Upper lobe of right lung (tissue), 1 donor: ENCODE measurements around the gene NDUFAF8. TPM values are rescaled to one million over a fixed set of nuclear protein-coding genes. Genes with fewer than 3 reads are reported as not detected.

Source experiments
- ATAC-seq: fragments of 200-7000 bp; cut with Tn5 transposase; one replicate; pipeline ENCODE4 v1.9.1; 2020; ENCODE audit warnings: mild to moderate bottlenecking, moderate library complexity
- DNase-seq: peaks from one replicate; pipeline ENCODE4 v3.0.0-alpha.2; 2020
- H3K27ac ChIP-seq: fragments of 200-600 bp; one replicate; pipeline ENCODE4 v1.8.0; 2022
- H3K27me3 ChIP-seq: fragments of 200-600 bp; one replicate; pipeline ENCODE4 v1.8.0; 2022; ENCODE audit warnings: mild to moderate bottlenecking
- H3K36me3 ChIP-seq: fragments of 200-600 bp; one replicate; pipeline ENCODE4 v1.8.0; 2022
- H3K4me1 ChIP-seq: fragments of 200-600 bp; one replicate; pipeline ENCODE4 v1.8.0; 2022
- H3K4me3 ChIP-seq: fragments of 200-600 bp; one replicate; pipeline ENCODE4 v1.8.0; 2022; ENCODE audit warnings: mild to moderate bottlenecking
- H3K9me3 ChIP-seq: fragments of 200-600 bp; one replicate; pipeline ENCODE4 v1.8.0; 2022
- CTCF ChIP-seq: fragments of 200-600 bp; IDR thresholded peaks from one replicate; pipeline ENCODE4 v1.8.0; 2022; ENCODE audit warnings: antibody characterized with exemption
- intact Hi-C: fragments of 100-400 bp; cut with DNase I; formaldehyde crosslinking; loops from one replicate; pipeline ENCODE4 v1.11.0; 2022
- total RNA-seq: library from RNA; stranded (reverse); fragmentation: NEBNext Ultra II Directional; extraction: Animal tissue kit (Norgen Biotek cat#: 25700); gene quantifications from one replicate; pipeline ENCODE4 v1.2.1, GENCODE V29; 2021
- donor health status: DM: no; HTN: yes; CAD: no; lungs with severe emphysema.

NDUFAF8 gene
- total RNA-seq, 1 donor from 2014 or later, result 32.6 TPM

- TF ChIP-seq CTCF, result no peak
- Histone ChIP-seq H3K9me3 (no peaks in the 10 kb centered on the region), H3K27me3 (no peaks in the 10 kb centered on the region), H3K4me3 (no peak overlapping the region), H3K36me3 (peaks cover 87% of the 10 kb centered on the region), H3K27ac (no peak overlapping the region), H3K4me1 (no peaks in the 10 kb centered on the region)
- DNase-seq (no peak), ATAC-seq (no peak)
- intact Hi-C loops, result no loop called here
These were observed 22.6 kb downstream of the NDUFAF8 start for GRCh38 chr17:81261582-81262336.

- DNase-seq, result no peak
These were observed 24.5 kb downstream of the NDUFAF8 start for GRCh38 chr17:81263371-81264181.

GRCh38 chr17:81264640-81265039 is 25.5 kb downstream of the NDUFAF8 start:
- Histone ChIP-seq H3K4me3 (no peak overlapping the region), H3K36me3 (peaks cover 87% of the 10 kb centered on the region)
- intact Hi-C loops, result no loop called here

More at GRCh38 chr17:81263371-81264181, 24.5 kb downstream of the NDUFAF8 start:
- intact Hi-C loops, result no loop called here
- no peak overlapping the region for H3K4me3 ChIP-seq
- ATAC-seq, result no peak
- H3K36me3 ChIP-seq, result peaks cover 89% of the 10 kb centered on the region
- H3K27ac ChIP-seq, result no peak overlapping the region
- no peak for TF ChIP-seq CTCF
- H3K9me3 ChIP-seq, result no peaks in the 10 kb centered on the region
- H3K4me1 ChIP-seq, result no peaks in the 10 kb centered on the region
- no peaks in the 10 kb centered on the region for H3K27me3 ChIP-seq

GRCh38 chr17:81265576-81265975 is 26.5 kb downstream of the NDUFAF8 start:
- H3K27me3 ChIP-seq, result no peaks in the 10 kb centered on the region
- ATAC-seq (no peak), DNase-seq (no peak)
- no peaks in the 10 kb centered on the region for H3K9me3 ChIP-seq
- H3K4me1 ChIP-seq, result no peaks in the 10 kb centered on the region
- intact Hi-C loops, result no loop called here
- no peak overlapping the region for H3K4me3 ChIP-seq
- H3K27ac ChIP-seq, result no peak overlapping the region
- peaks cover 87% of the 10 kb centered on the region for H3K36me3 ChIP-seq
- no peak for TF ChIP-seq CTCF

More at GRCh38 chr17:81264640-81265039, 25.5 kb downstream of the NDUFAF8 start:
- Histone ChIP-seq H3K4me1 (no peaks in the 10 kb centered on the region), H3K27me3 (no peaks in the 10 kb centered on the region), H3K27ac (no peak overlapping the region), H3K9me3 (no peaks in the 10 kb centered on the region)
- ATAC-seq, result no peak
- no peak for DNase-seq
- TF ChIP-seq CTCF, result no peak

- no peaks in the 10 kb centered on the region for H3K9me3 ChIP-seq
- DNase-seq (no peak), ATAC-seq (no peak)
- TF ChIP-seq CTCF, result no peak
- H3K36me3 ChIP-seq, result peaks cover 83% of the 10 kb centered on the region
- H3K27ac ChIP-seq, result no peak overlapping the region
- H3K4me3 ChIP-seq, result no peak overlapping the region
- H3K4me1 ChIP-seq, result no peaks in the 10 kb centered on the region
- intact Hi-C loops, result no loop called here
- H3K27me3 ChIP-seq, result no peaks in the 10 kb centered on the region
These were observed 28.4 kb downstream of the NDUFAF8 start for GRCh38 chr17:81267390-81268067.
